HEK293 (cell line): Measurements from ENCODE around the gene SEC22C.

Source experiments
- CTCF ChIA-PET: fragments of 350-600 bp; formaldehyde crosslinking; extraction: SDS; loops from one replicate; lab custom pipeline; 2021; ENCODE audit warnings: antibody characterized with exemption; lab: Yijun Ruan, JAX
- POLR2A ChIA-PET: fragments of 300-600 bp; formaldehyde crosslinking; extraction: SDS; loops from one replicate; lab custom pipeline; 2020; ENCODE audit warnings: antibody characterized with exemption, inconsistent platforms; lab: Yijun Ruan, JAX
- H3K27ac ChIP-seq: fragments of 200-500 bp; sonication (Bioruptor generic); 2 replicates; pipeline ENCODE4 v1.5.1; 2014; ENCODE audit warnings: low read depth, low read length, control low read depth, inconsistent platforms; ENCODE audit errors: extremely low read depth
- H3K36me3 ChIP-seq, 2 experiments: fragments of 200-500 bp in 1 of 2; sonication (Bioruptor generic) in 1 of 2; 1 replicate in 1 of 2; 2 replicates in 1 of 2; pipeline ENCODE4 v1.5.1; 2014 to 2017; ENCODE audit warnings: inconsistent platforms in 2 of 2, low read length in 2 of 2; ENCODE audit not compliant: control insufficient read depth in 2 of 2, insufficient read depth in 1 of 2
- H3K4me1 ChIP-seq: fragments of 200-500 bp; sonication (Bioruptor generic); 2 replicates; pipeline ENCODE4 v1.5.1; 2014; ENCODE audit warnings: mild to moderate bottlenecking, low read length, inconsistent platforms; ENCODE audit not compliant: control insufficient read depth, insufficient read depth
- H3K4me3 ChIP-seq: 2 replicates; pipeline ENCODE4 v1.5.1; 2011; ENCODE audit warnings: low read depth, mild to moderate bottlenecking, control low read depth, low read length, moderate library complexity
- H3K9me3 ChIP-seq: fragments of 200-500 bp; sonication (Bioruptor generic); 2 replicates; pipeline ENCODE4 v1.5.1; 2014; ENCODE audit warnings: low read depth, low read length, inconsistent platforms; ENCODE audit not compliant: control insufficient read depth, insufficient read depth
- SCRT2 ChIP-seq: fragments of 450-650 bp; formaldehyde crosslinking; IDR thresholded peaks from 2 replicates; pipeline ENCODE4 v1.5.1; 2016; ENCODE audit warnings: missing biosample characterization, missing genetic modification characterization
- ZBTB49 ChIP-seq: fragments of 450-650 bp; formaldehyde crosslinking; IDR thresholded peaks from 2 replicates; pipeline ENCODE4 v1.5.1; 2016; ENCODE audit warnings: missing biosample characterization, missing genetic modification characterization, low read depth
- ZFHX2 ChIP-seq: fragments of 450-650 bp; formaldehyde crosslinking; conservative IDR thresholded peaks from 2 replicates; pipeline ENCODE4 v1.5.1; 2016; ENCODE audit warnings: missing biosample characterization, missing genetic modification characterization
- ZNF140 ChIP-seq: fragments of 450-650 bp; formaldehyde crosslinking; IDR thresholded peaks from 2 replicates; pipeline ENCODE4 v1.5.1; 2016; ENCODE audit warnings: missing biosample characterization, missing genetic modification characterization
- ZNF341 ChIP-seq: fragments of 450-650 bp; formaldehyde crosslinking; IDR thresholded peaks from 2 replicates; pipeline ENCODE4; 2016; ENCODE audit warnings: low read depth, missing biosample characterization, missing genetic modification characterization
- ZNF623 ChIP-seq: fragments of 450-650 bp; formaldehyde crosslinking; IDR thresholded peaks from 2 replicates; pipeline ENCODE4 v1.5.1; 2016; ENCODE audit warnings: missing biosample characterization, missing genetic modification characterization
- ZNF660 ChIP-seq: fragments of 450-650 bp; IDR thresholded peaks from 2 replicates; pipeline ENCODE4 v1.5.1; 2018; ENCODE audit warnings: missing biosample characterization, mild to moderate bottlenecking, missing genetic modification characterization
- ZNF670 ChIP-seq: fragments of 450-650 bp; formaldehyde crosslinking; IDR thresholded peaks from 2 replicates; pipeline ENCODE4 v1.5.1; 2016; ENCODE audit warnings: missing biosample characterization, missing genetic modification characterization, low read depth
- ZNF768 ChIP-seq: fragments of 450-650 bp; formaldehyde crosslinking; IDR thresholded peaks from 2 replicates; pipeline ENCODE4 v1.5.1; 2018; ENCODE audit warnings: missing biosample characterization, mild to moderate bottlenecking, missing genetic modification characterization
- ZNF777 ChIP-seq: fragments of 450-650 bp; formaldehyde crosslinking; IDR thresholded peaks from 2 replicates; pipeline ENCODE4 v1.5.1; 2017; ENCODE audit warnings: missing biosample characterization, missing genetic modification characterization, borderline replicate concordance
- TF ChIP-seq, protein P1 (sequence below): fragments of 450-650 bp; formaldehyde crosslinking; IDR thresholded peaks from 2 replicates; pipeline ENCODE4 v1.5.1; 2016; ENCODE audit warnings: missing biosample characterization, missing genetic modification characterization
- TF ChIP-seq, protein P2 (sequence below): fragments of 450-650 bp; formaldehyde crosslinking; IDR thresholded peaks from 2 replicates; pipeline ENCODE4 v1.5.1; 2017; ENCODE audit warnings: missing biosample characterization, missing genetic modification characterization
- TF ChIP-seq, protein P3 (sequence below): fragments of 450-650 bp; formaldehyde crosslinking; IDR thresholded peaks from 2 replicates; pipeline ENCODE4 v1.5.1; 2016; ENCODE audit warnings: missing biosample characterization, missing genetic modification characterization

The SEC22C gene

DNA sequence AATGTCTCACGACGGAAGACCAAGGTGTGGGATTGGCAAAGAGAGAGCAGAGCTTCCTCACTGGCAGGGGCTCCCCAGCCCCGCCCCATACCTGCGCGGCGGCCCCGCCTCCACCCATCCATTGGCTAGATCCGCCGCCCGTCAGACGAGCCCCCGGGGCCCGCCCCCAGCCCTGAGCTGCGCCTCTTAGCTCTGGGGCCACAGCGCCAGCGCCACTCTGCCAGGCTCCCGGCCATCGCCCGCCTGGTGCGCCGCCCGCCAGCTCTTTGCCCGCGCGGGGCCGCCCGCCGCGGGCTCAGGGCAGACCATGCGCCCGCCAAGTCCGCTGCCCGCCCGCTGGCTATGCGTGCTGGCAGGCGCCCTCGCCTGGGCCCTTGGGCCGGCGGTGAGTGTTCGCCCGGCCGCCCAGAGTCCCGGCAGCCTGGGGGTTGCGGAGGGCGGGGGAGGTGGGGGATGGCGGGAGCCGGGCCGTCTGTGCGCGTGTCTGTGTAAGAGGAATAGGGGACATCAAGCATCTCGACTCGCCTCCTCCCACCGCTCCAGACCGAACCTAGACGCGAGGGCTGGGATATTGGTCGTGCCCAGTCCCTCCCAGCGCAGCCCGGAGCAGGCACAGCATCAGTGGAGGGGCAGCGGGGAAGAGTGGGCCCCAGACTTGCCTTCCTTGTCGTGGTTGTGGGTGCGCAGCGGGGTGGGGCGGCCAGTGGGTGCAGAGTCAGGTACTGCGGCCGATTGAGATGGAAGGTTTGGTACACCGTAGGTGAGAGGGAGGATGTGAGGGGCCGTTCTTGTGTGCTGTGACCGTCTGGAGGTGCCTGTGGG, 79.1 kb downstream of the SEC22C start, which contains the start of gene VIPR1 (continued):
- TF ChIP-seq ZBTB49 (tag by site-specific recombination): no peak
- TF ChIP-seq ZNF140 (tag by site-specific recombination): no peak
- TF ChIP-seq ZNF768 (tag by site-specific recombination): no peak
- no peak for TF ChIP-seq ZFHX2 (tag by site-specific recombination)
- no peak for TF ChIP-seq ZNF623 (tag by site-specific recombination)

GRCh38 chr3:42501681-42502428, 79.9 kb downstream of the SEC22C start:
- POLR2A ChIA-PET: interaction anchor here (0.9 kb wide), 1 partner anchor 12 kb away, joined by 3 read pairs; no protein-coding TSS in a partner anchor
- H3K9me3 ChIP-seq: no peaks in the 10 kb centered on the region
- H3K36me3 ChIP-seq: no peaks in the 10 kb centered on the region
- peak overlapping the region; percentile 35 for H3K4me3 ChIP-seq
- no peak overlapping the region for H3K27ac ChIP-seq
- H3K4me1 ChIP-seq: no peaks in the 10 kb centered on the region
- CTCF ChIA-PET: interaction anchor here (0.7 kb wide), 1 partner anchor 94 kb away, joined by 3 read pairs; no protein-coding TSS in a partner anchor
- peak; percentile 20; the same call in 1 of the 2 replicates for TF ChIP-seq ZNF341 (tag by site-specific recombination)
- TF ChIP-seq ZNF670 (tag by site-specific recombination): no peak
- TF ChIP-seq, protein P1, sequence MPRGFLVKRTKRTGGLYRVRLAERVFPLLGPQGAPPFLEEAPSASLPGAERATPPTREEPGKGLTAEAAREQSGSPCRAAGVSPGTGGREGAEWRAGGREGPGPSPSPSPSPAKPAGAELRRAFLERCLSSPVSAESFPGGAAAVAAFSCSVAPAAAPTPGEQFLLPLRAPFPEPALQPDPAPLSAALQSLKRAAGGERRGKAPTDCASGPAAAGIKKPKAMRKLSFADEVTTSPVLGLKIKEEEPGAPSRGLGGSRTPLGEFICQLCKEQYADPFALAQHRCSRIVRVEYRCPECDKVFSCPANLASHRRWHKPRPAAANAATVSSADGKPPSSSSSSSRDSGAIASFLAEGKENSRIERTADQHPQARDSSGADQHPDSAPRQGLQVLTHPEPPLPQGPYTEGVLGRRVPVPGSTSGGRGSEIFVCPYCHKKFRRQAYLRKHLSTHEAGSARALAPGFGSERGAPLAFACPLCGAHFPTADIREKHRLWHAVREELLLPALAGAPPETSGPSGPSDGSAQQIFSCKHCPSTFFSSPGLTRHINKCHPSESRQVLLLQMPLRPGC (tag by site-specific recombination): no peak
- no peak for TF ChIP-seq ZNF660
- TF ChIP-seq SCRT2 (tag by site-specific recombination): 0 out of 2 replicates have a peak, but pooled peaks have one; percentile 37
- TF ChIP-seq, protein P2, sequence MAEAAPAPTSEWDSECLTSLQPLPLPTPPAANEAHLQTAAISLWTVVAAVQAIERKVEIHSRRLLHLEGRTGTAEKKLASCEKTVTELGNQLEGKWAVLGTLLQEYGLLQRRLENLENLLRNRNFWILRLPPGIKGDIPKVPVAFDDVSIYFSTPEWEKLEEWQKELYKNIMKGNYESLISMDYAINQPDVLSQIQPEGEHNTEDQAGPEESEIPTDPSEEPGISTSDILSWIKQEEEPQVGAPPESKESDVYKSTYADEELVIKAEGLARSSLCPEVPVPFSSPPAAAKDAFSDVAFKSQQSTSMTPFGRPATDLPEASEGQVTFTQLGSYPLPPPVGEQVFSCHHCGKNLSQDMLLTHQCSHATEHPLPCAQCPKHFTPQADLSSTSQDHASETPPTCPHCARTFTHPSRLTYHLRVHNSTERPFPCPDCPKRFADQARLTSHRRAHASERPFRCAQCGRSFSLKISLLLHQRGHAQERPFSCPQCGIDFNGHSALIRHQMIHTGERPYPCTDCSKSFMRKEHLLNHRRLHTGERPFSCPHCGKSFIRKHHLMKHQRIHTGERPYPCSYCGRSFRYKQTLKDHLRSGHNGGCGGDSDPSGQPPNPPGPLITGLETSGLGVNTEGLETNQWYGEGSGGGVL (tag by site-specific recombination): 0 out of 2 replicates have a peak, but pooled peaks have one; percentile 11
- 0 out of 2 replicates have a peak, but pooled peaks have one; percentile 41 for TF ChIP-seq ZNF777 (tag by site-specific recombination)
- TF ChIP-seq, protein P3, sequence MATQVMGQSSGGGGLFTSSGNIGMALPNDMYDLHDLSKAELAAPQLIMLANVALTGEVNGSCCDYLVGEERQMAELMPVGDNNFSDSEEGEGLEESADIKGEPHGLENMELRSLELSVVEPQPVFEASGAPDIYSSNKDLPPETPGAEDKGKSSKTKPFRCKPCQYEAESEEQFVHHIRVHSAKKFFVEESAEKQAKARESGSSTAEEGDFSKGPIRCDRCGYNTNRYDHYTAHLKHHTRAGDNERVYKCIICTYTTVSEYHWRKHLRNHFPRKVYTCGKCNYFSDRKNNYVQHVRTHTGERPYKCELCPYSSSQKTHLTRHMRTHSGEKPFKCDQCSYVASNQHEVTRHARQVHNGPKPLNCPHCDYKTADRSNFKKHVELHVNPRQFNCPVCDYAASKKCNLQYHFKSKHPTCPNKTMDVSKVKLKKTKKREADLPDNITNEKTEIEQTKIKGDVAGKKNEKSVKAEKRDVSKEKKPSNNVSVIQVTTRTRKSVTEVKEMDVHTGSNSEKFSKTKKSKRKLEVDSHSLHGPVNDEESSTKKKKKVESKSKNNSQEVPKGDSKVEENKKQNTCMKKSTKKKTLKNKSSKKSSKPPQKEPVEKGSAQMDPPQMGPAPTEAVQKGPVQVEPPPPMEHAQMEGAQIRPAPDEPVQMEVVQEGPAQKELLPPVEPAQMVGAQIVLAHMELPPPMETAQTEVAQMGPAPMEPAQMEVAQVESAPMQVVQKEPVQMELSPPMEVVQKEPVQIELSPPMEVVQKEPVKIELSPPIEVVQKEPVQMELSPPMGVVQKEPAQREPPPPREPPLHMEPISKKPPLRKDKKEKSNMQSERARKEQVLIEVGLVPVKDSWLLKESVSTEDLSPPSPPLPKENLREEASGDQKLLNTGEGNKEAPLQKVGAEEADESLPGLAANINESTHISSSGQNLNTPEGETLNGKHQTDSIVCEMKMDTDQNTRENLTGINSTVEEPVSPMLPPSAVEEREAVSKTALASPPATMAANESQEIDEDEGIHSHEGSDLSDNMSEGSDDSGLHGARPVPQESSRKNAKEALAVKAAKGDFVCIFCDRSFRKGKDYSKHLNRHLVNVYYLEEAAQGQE (tag by site-specific recombination): no peak
- TF ChIP-seq, all 188 proteins: peak for 4
